ENCODE data around the gene CCDC88B. TPM values are rescaled to one million over a fixed set of nuclear protein-coding genes. Genes with fewer than 3 reads are reported as not detected.
A peak's percentile ranks its signal among the peaks of the same experiment; 100 is the strongest.
"Not testable (repeated sequence)": the region's sequence is repeated elsewhere in the genome, so short reads cannot be mapped to it uniquely, and the experiment has no call there.

The CCDC88B gene
- total and polyA plus RNA-seq, 2 experiments from 2014 or later = 4.9 to 10.0 TPM

DNA sequence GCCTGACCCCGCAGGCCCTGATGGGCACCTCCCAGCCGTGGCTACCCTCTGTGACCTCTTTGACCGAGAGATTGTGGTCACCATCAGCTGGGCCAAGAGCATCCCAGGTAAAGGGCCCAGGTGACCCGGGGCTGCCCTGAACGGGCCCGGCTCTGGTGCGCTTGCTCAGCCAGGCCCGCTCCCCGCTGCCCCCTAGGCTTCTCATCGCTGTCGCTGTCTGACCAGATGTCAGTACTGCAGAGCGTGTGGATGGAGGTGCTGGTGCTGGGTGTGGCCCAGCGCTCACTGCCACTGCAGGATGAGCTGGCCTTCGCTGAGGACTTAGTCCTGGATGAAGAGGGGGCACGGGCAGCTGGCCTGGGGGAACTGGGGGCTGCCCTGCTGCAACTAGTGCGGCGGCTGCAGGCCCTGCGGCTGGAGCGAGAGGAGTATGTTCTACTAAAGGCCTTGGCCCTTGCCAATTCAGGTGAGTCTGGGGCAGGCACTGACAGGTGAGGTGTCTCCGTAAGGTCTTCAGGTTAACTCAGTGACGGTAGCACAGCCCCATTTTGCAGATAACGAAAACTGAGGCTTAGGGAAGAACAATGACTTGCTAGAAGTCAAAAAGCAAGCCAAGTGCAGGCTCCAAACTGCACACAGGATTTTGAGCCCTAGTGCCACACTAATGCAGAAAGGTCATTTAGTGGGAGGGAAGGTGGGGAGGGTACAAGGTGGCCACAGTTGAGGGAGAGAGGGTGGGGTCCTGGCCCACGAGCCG lies 25.0 kb upstream of the CCDC88B start:
- no peaks in the 10 kb centered on the region for H3K36me3 ChIP-seq (replicated peaks; ENCODE audit: insufficient read depth, low read depth)
- H3K4me1 ChIP-seq (ENCODE audit: insufficient read depth) = peaks cover 10% of the 10 kb centered on the region
- DNase-seq (ENCODE audit: low spot score) = peak; percentile 6
- H3K27me3 ChIP-seq = no peaks in the 10 kb centered on the region
- 90% methylated on average over 23 of the region's 24 CpGs for whole genome bisulfite sequencing (ENCODE audit: low lambda C conversion rate, missing lambda C conversion rate)
- no peak overlapping the region for H3K4me3 ChIP-seq
- TF ChIP-seq EZH2phosphoT487 (IDR thresholded peaks at IDR 0.05; ENCODE audit: low read depth, severe bottlenecking, unreplicated experiment) = no peak
- TF ChIP-seq, protein P1, sequence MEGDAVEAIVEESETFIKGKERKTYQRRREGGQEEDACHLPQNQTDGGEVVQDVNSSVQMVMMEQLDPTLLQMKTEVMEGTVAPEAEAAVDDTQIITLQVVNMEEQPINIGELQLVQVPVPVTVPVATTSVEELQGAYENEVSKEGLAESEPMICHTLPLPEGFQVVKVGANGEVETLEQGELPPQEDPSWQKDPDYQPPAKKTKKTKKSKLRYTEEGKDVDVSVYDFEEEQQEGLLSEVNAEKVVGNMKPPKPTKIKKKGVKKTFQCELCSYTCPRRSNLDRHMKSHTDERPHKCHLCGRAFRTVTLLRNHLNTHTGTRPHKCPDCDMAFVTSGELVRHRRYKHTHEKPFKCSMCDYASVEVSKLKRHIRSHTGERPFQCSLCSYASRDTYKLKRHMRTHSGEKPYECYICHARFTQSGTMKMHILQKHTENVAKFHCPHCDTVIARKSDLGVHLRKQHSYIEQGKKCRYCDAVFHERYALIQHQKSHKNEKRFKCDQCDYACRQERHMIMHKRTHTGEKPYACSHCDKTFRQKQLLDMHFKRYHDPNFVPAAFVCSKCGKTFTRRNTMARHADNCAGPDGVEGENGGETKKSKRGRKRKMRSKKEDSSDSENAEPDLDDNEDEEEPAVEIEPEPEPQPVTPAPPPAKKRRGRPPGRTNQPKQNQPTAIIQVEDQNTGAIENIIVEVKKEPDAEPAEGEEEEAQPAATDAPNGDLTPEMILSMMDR (IDR thresholded peaks at IDR 0.05; ENCODE audit: poor library complexity) = no peak
- no peak for TF ChIP-seq EZH2 (IDR thresholded peaks at IDR 0.05; ENCODE audit: borderline replicate concordance)
- no peaks in the 10 kb centered on the region for H4K20me1 ChIP-seq (ENCODE audit: insufficient read depth, poor library complexity, severe bottlenecking)
- peaks cover 50% of the 10 kb centered on the region for H3K79me2 ChIP-seq
- H3K9me2 ChIP-seq (replicated peaks; ENCODE audit: insufficient read depth) = no peaks in the 10 kb centered on the region
- H2AFZ ChIP-seq = no peak overlapping the region
- no peaks in the 10 kb centered on the region for H3K9me3 ChIP-seq (ENCODE audit: low read depth)
- H3K27ac ChIP-seq = no peak overlapping the region
- no peak overlapping the region for H3K4me2 ChIP-seq

DNA sequence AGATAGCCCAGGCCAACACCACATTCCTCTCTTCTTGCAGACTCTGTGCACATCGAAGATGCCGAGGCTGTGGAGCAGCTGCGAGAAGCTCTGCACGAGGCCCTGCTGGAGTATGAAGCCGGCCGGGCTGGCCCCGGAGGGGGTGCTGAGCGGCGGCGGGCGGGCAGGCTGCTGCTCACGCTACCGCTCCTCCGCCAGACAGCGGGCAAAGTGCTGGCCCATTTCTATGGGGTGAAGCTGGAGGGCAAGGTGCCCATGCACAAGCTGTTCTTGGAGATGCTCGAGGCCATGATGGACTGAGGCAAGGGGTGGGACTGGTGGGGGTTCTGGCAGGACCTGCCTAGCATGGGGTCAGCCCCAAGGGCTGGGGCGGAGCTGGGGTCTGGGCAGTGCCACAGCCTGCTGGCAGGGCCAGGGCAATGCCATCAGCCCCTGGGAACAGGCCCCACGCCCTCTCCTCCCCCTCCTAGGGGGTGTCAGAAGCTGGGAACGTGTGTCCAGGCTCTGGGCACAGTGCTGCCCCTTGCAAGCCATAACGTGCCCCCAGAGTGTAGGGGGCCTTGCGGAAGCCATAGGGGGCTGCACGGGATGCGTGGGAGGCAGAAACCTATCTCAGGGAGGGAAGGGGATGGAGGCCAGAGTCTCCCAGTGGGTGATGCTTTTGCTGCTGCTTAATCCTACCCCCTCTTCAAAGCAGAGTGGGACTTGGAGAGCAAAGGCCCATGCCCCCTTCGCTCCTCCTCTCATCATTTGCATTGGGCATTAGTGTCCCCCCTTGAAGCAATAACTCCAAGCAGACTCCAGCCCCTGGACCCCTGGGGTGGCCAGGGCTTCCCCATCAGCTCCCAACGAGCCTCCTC lies 24.1 kb upstream of the CCDC88B start:
- not testable (repeated sequence) for H3K4me3 ChIP-seq

DNA sequence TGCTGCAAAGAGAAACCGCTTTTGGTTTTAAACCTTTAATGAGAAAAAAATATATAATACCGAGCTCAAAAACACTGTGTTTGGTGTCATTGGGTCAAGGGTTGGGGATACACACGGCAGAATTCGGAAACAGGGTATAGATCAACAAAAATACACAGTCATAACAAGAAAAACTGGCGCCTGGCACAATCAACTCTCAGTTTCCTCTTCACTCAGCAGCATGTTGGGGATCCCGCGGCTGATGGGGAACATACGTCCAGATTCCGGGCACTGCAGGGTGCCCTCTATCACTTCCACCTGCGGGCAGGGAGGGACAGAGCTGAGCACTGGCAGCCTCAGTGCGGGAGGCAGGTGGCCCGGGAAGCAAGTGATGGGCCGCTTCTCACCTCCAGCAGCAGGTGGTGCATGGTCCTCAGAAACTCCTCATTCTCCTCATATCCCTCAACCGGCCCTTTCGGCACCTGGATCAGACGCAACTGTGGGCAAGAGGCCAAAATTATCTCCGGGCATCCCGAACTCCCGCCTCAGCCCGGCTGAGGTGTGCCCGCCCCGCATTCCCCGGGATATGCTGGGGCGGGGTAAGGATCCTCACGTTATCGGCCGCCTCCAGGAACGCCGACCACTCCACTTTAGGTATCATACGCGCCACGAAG lies 23.2 kb upstream of the CCDC88B start:
- H3K4me1 ChIP-seq (ENCODE audit: insufficient read depth) = peaks cover 25% of the 10 kb centered on the region
- H3K9me3 ChIP-seq (ENCODE audit: low read depth) = no peaks in the 10 kb centered on the region
- H3K36me3 ChIP-seq (replicated peaks; ENCODE audit: insufficient read depth, low read depth) = no peaks in the 10 kb centered on the region

More for the DNA sequence above, 24.1 kb upstream of the CCDC88B start:
- not testable (repeated sequence) for H3K9me3 ChIP-seq (ENCODE audit: low read depth); H3K9me2 ChIP-seq (replicated peaks; ENCODE audit: insufficient read depth); H3K36me3 ChIP-seq (replicated peaks; ENCODE audit: insufficient read depth, low read depth); H4K20me1 ChIP-seq (ENCODE audit: insufficient read depth, poor library complexity, severe bottlenecking); H3K27me3 ChIP-seq; H2AFZ ChIP-seq
- peaks cover 45% of the 10 kb centered on the region for H3K79me2 ChIP-seq
- peaks cover 16% of the 10 kb centered on the region for H3K4me1 ChIP-seq (ENCODE audit: insufficient read depth)
- peak overlapping the region; percentile 98 for H3K27ac ChIP-seq
- peak; percentile 2 for DNase-seq (ENCODE audit: low spot score)
- H3K4me2 ChIP-seq = peak overlapping the region; percentile 79
- 86% methylated on average over 22 of the region's 25 CpGs for WGBS (ENCODE audit: low lambda C conversion rate, missing lambda C conversion rate)

More for the DNA sequence above, 23.2 kb upstream of the CCDC88B start:
- Histone ChIP-seq H3K9me2 (replicated peaks; ENCODE audit: insufficient read depth) (no peaks in the 10 kb centered on the region), H4K20me1 (ENCODE audit: insufficient read depth, poor library complexity, severe bottlenecking) (no peaks in the 10 kb centered on the region), H2AFZ (no peak overlapping the region), H3K27ac (peak overlapping the region; percentile 98), H3K79me2 (peaks cover 37% of the 10 kb centered on the region), H3K4me3 (peak overlapping the region; percentile 59), H3K4me2 (peak overlapping the region; percentile 79), H3K27me3 (no peaks in the 10 kb centered on the region)
- WGBS (ENCODE audit: low lambda C conversion rate, missing lambda C conversion rate) = 11% methylated on average over 32 of the region's 32 CpGs
- no peak for TF ChIP-seq EZH2 (IDR thresholded peaks at IDR 0.05; ENCODE audit: borderline replicate concordance)
- TF ChIP-seq EZH2phosphoT487 (IDR thresholded peaks at IDR 0.05; ENCODE audit: low read depth, severe bottlenecking, unreplicated experiment) = no peak
- TF ChIP-seq, protein P1 (IDR thresholded peaks at IDR 0.05; ENCODE audit: poor library complexity) = peak; percentile 26
- DNase-seq (ENCODE audit: low spot score) = peak; percentile 73
